HuH-7 (cell line): ENCODE data around the gene CTDSPL.

Source experiments
- DNase-seq: peaks from one replicate; pipeline ENCODE4 v3.0.0; 2011; ENCODE audit warnings: low spot score

Gene CTDSPL

DNA sequence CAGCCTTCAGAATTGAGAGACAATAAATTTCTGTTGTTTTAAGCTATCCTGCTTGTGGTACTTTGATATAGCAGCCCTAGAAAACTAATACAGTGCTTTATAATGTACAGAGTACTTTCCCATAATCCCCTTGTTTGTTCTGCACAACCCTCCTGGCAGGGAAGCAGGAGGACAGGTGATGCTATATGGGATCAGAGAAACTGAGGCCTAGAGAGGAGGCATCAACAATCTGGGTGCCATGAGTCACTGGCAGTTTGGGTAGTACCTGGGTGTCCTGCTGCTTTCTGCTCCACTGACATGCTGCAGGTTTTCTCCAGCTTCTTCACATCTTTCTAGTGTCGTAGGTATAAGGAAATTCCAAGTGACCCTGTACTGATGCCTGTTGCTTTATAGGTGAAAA, 55.0 kb downstream of the CTDSPL start:
- no peak for DNase-seq

DNA sequence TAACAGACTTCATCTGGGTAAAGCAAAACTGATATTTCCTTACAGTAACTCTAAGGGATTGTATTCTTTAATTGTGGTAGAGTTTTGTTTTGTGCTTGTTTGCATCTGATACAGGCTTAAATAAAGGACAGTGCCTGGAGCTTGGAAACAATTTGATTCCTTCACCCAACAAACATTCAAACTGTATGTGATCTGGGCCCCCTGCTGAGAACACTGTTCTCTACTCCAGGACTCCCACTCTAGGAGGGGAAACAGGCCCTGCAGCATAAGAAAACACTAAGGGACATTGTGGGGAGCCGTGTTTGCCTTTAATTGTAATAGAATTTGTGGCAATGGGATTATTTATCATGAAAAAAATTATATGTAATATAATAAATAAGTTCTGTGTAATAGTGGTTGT, 56.9 kb downstream of the CTDSPL start:
- DNase-seq = no peak

DNA sequence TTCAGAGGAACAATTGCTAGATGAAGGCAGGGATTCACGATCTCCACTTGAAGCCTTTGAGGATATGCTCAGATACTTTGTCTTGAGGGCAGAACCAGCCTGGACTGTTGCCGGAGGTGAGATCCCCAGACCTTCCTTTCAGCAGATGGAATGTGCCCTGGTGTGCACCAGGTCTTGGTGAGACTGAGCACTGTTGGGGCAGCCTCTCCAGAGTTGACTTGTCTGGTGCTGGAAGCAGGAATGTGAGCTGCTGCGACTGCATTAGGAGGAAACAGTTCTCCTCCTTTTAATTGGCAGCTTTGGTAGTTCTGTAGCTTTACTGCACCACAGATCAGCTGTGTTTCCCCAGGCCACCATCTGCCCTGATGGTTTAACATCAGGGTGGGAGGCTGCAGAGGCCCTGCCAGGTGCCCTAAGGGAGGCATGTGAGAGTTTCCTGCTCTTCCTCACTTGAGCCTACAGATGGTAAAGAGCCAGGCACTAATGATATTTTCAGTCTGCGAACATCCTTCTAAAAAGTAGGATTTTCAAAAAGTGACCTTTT, 58.5 kb downstream of the CTDSPL start:
- no peak for DNase-seq

DNA sequence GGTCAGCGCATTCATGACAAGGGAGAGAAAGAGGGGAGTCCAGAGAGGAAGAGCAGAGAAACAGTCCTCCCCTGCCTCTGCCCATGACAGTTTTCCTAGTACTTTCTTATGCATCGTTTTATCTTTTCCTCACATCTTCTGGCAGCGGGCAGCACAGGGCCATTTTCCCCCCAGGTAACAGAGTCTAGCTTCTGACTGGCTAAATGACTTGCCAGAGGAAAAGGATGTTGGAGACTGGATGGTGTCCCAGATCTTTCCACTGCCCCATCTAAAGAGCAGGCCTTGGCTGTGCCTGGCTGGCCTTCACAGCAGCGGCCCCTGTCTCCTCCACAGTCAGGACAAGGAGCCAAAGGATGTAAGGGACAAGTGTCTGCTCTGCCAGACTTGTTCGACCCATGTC, 59.3 kb downstream of the CTDSPL start:
- DNase-seq = no peak

DNA sequence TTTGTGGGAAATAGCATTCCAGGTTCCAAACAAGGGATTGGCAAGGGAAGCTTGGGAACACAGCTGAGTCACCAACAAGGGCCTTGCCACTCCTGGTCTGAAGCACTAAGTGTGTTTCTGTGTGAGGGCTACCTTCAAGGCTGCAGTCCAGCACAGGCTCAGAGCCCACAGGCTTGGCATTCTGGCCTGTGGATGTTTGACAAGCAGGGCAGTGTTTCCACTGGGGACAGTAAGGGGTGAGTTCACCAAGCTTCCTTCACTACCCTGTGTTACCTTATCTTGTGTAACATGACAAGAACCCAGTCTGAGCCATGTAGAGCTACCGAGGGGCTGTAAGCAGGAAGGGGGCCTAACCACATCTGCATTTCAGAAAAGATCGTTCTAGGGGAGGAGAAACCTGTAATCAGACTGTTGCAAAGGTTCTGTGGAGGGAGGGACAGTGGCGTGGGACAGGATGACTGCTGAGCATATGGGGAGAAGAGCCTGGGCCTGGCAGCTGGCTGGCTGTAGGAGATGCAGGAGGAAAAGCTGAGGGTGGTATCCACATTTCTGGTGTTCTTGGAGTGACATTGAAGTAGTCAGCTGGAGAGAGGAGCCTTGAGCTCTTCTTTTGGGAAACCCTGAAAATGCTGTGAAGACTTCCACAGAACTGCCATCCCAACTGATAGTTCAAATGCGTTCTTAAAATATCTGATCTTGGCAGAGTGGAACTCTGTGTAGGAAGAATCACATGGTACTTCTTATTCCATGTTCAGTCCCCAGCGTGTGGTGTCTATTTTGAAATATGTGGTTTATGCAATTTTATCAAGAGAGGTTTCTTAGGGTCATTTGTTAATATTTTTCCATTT, 61.3 kb downstream of the CTDSPL start:
- no peak for DNase-seq

DNA sequence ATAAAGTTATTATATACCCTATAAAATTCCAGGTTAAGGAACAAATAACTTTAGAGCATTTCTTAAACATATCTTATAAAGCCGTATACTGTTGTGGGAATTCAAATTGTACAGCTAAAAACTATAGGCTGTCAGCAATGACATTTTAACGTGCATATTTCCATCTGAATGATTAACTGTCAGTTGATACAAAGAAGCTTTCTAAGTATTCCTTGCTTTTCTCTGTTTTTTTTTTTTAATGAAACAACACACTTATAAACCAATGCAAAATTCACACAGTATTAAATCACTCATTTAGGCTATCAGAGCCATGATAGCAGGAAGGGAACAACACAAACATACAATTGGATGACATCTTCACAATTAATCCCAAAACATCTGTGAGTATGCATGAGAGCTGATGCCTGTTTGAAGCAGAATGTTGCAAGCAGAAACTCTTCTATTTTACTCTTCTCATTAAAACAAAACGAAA, 61.9 kb downstream of the CTDSPL start:
- DNase-seq = no peak

DNA sequence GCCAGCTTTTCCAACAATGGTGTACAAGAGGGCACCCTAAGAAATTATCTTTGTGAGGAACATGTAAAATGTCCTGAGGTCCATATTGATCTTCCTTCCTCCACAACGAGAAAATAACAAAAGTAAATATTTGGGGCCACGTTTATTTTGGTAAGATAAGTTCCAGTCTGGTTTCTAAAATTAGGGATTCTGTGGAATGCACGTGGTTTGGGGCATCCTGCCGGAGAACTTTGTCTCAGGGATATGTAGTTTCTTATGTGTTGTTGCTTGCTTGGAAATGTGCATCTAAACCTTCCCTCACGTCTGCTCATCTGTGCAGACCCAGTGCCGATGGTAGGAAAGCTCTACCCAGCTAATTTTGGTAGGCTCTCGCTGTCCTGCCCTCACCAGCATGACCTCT, 62.8 kb downstream of the CTDSPL start:
- DNase-seq = no peak

DNA sequence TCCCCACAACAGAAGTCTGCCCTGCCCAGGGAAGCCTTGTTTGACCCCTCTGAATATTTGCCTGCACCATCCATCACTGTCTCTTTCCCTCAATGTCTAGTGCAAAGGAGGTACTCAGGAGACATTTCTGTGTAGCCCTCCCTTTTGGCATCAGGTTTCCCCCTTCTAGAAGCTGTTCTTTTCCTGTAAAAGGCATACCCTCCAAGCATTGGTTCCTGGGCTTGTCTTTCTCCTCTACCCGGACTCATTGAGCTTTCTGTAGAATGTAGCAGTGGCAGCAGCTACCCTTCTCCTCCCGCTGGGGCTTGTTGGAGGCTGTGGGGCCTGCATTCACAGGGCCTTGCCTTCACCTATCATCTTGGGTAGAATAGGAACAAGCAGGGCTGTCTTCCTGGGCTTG, 63.5 kb downstream of the CTDSPL start:
- DNase-seq = no peak

DNA sequence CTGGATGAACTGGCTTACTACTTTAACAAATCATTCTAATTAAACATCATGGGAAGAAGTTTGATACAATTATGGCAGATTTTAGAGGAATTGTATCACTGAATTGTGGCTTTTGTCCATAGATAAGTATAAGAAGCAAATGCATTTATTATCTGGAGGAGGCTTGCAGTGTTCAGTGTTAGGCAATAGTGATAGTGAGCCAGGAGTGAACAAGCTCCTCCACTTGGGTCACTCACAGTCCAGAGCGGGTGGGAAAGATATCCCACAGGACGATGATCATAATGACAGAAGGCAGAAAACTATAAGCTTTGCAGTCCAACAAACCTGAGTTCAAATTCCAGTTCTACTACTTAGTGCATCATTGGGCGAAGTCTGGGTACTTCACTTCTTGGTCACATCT, 64.9 kb downstream of the CTDSPL start:
- no peak for DNase-seq

DNA sequence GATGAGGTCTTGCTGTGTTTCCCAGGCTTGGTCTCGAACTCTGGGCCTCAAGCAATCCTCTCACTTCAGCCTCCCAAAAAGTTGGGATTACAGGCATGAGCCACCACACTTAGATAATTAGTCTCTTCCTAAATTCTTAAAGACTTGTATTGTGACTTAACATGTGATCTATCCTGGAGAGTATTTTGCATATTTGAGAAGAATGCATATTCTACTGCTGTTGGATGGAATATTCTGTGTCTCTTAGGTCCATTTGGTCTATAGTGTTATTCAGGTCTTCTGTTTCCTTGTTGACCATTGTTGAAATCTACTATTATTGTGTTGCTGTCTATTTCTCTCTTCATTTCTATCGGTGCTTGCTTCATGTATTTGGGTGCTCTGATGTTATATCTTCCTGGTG, 68.8 kb downstream of the CTDSPL start:
- no peak for DNase-seq

DNA sequence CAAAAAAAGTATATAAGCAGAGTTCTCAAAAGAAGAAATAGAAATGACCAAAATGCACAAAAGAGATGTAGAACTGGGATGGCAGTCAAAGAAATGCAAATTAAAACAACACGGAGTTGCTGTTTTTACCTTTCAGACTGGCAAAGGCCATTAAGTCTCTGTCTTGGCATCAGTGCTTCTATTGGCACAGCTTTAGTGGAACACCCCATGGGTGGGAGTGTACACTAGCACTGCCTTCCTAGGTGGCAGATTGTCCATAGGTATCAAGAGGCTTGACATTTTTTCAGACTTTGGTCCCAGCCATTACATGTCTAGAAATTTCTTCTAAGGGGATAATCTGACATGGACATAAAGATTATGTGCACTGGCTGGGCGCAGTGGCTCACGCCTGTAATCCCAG, 70.8 kb downstream of the CTDSPL start:
- no peak for DNase-seq

DNA sequence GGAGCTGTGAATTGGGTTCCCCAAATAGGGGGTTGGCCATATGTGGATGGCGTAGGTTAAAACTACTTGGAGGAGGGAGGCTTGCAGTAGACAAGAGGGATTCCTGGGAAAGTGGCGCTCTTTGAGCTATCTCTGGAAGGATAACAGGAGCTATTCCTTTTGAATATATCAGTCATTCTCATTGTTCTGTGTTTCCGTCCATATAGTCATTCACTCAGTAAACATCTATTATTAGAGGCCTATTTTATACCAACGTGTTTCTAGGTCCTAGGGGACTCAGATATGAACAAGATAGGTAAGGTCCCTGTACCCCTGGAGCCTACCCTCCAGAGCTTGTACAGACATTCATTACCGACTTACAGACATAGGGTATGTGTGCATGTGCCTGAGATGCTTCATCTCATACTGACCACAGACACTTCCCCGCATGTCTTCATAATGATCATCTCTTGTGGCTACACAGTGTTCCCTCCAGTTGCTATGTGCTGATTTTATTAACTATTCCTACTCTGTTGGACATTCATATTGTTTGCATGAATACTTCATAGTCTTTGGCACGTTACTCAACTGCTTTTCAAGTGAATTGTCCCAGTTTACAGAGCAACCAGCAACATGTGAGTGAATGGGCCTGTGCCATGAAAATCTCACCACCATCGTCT, 73.1 kb downstream of the CTDSPL start:
- no peak for DNase-seq

DNA sequence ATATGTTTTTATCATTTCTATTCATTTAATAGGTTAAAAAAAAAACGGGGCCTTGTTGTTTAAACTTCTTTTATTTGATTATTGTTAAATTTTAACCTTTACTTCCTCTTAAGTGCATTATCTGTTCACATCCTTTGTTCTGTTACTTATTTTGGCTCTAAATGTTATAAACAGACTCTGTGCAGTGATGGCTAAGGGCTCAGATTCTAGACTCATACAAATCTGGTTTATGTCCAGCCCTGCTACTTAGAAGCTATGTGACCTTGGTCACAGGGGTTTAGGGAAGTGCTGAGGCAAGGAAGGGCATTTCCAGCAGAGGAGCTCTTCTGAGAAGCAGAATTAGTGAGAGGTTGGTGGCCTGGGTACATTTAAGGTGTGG, 73.6 kb downstream of the CTDSPL start:
- DNase-seq = no peak

DNA sequence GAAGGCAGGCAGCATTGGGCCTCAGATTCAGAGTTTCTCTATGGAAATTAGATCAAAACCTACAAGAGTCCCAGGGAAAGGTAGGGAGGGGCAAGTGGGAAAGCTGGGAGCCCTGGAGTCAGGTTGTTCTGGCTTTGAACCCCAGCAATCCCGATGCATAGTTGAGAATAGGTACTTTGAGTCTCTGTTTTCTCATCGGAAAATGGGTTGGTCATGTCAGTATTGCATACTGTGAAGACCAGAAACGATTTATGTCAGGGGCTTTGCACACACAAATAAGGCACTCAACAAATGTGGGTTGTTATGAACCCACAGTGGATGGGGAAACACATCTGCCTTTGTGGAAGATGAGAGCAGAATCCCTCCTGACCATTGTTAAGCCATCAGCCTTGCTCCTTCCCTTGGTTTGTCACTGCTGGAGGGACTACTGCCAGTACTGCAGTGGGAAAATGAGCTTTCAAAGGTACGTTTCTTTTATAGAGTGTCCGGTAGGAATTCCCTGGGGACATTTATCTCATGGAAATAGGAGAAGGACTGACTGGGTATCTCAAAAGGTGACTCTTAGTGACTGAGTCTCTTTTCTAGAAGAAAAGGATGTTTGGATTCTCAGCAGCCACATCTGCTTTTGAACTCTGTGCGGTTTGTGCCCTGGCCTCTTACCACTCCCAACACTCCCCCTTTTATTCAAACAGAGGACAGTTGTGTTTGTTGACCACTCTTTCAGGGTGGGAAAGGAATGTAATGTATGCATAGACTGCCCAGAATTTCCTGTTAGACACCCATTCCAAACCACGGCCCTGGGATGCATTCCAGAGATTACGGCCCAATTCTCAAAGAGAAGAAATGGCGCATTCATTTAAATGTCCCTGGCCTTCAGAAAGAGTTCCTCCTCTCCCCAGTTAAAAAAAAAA, 74.3 kb downstream of the CTDSPL start:
- peak; percentile 53 for DNase-seq

DNA sequence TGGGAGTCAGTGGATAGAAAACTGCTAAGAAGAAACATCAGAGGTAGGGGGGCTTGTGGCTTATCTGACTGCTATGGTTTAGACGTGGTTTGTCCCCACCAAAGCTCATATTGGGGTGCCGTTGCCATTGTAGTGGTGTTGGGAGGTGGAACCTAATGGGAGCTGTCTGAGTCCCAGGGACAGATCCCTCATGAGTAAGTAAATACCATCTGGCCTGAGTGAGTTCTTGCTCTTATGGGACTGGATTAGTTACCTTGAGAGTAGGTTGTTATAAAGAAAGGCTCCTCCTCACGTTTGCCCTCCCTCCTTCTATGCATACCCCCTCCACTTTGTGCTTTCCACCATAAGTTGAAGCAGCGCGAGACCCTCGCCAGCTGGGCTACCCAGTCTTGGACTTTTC, 75.5 kb downstream of the CTDSPL start:
- no peak for DNase-seq

DNA sequence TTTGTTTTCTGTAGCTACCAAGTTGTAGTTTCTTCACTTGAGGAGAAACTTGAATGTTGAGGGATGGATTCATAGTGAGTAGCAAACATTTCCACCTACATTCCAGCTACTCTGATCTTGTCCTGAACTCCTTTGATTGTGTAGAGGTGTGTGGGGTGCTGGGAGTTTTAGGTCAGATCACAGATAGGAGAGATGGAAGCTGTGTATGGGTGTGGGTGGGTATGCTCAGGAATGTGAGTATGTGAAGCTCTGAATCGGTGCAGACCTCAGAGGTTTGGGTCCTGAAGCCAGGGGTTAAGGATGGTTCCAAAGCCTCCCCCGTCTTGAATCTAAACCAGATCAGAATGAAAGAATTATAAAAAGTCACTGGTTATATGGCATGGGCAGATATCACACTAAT, 76.3 kb downstream of the CTDSPL start:
- no peak for DNase-seq

DNA sequence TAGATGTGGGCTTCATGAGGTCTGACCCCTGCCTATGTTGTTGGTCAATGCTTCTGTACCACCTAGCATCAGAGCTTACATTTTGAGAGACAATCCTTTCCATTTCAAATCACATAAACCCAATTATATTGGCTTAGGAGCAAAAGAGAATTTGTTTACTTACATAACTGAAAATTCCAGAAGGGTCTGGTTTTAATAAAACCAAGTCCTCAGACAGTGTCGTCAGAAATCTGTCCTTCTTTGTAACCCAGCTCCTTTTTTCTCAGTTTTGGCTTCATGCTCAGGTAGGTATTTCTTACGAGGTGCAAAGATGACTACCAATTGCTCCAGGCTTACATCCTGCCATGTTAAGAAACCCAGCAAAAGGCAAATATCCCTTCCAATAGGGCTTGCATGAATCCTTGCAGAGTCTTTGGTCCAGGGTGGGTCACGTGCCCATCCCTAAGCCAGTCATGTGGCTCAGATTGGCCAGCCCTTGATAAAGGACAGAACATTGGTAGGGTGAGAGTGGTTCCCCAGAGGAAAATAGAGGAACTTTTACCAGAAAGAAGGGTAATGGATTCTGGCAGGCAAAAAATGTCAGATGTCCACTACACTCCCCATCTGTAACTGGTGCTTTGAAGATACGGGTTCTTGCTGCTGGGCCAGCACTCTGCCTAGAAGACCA, 78.7 kb downstream of the CTDSPL start:
- no peak for DNase-seq

DNA sequence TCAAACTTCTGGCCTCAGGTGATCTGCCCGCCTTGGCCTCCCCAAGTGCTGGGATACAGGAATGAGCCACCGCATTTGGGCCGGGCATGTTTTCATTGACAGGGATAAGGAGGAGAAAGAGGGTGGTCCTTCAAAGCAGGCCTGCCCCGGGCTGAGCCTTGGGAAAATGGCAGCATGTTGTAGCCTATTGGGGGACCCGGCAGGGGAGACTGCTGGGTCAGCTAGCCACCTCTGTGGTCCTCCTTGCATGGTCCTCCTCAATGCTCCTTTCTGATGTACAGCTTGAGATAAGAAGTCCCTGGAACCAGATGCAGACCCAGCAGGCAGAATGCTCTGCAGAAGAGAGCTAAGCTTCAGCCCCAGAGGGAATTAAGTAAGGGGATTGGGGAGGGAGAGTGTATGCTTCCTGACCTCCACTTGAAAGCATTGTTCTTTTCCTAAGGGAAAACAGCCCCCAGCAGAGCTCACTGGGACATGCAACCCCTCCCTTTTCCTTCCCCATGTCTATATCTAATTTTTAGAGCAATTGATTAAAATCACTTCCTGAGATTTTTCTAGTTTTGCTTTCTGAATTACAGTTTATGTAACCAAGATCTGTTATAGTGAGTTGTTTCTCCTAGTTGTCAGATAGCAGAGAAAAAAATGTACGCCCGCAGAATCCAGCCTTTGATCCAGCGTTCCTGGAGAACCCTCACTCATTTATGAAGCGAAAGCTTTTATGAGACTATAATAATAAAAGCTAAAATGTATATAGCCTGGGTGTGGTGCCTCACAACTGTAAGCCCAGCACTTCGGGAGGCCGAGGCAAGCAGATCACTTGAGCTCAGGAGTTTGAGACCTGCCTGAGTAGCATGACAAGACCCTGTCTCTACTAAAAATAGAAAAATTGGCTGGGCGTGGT, 80.2 kb downstream of the CTDSPL start:
- DNase-seq = no peak

DNA sequence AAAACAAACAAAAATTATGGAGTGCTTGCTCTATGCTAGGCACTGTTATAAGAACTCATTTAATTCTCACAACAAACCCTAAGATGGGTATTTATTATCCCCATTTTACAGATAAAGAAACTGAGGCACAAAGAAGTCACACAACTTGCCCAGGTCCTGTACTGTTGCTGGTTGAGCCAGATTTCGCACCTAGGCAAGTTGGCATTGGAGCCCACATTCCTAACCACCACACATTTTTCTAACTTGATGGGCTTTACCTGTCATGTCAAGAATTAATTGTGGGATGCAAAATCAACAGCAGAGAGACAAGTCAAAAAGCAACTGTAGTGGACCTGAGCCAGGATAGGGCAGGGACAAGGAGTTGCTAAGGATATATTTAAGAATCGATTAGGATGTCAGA, 81.0 kb downstream of the CTDSPL start:
- DNase-seq = no peak

DNA sequence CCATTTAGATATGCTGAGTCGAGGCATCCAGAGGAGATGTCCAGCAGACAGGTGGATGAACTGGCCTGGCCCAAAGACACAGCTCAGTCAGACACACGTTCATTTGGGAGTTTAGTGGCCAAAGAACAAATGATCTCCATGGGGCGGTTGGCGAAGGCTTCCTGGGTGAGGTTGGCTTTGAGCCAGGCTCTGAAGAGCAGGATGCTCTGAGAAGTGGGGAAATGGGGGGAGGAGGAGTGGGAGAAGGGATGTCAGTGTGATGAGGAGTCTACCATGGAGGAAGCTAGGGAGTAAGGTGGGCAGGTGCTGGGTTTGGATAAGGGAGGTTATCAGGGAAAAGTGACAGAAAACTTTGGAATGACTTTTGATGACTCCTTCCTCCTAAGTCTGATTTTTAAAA, 81.4 kb downstream of the CTDSPL start:
- DNase-seq = no peak
